OCI-LY1 (cell line): ENCODE measurements around the gene NPAS2.

Source experiments
- H2AFZ ChIP-seq: fragments of 200-600 bp; sonication (generic), shearing (Covaris generic); 2 replicates; pipeline ENCODE4 v1.6.0; 2014; ENCODE audit warnings: antibody characterized with exemption, mild to moderate bottlenecking, low read length
- H3F3A ChIP-seq: fragments of 200-600 bp; sonication (generic), shearing (Covaris generic); 2 replicates; pipeline ENCODE4 v1.6.0; 2014; ENCODE audit warnings: mild to moderate bottlenecking, antibody characterized with exemption, low read length, moderate library complexity; ENCODE audit not compliant: insufficient read depth
- H3K27ac ChIP-seq: fragments of 200-600 bp; sonication (generic); 2 replicates; pipeline ENCODE4 v1.5.1; 2014; ENCODE audit warnings: low read length, mixed run types, mild to moderate bottlenecking, low read depth; ENCODE audit not compliant: poor library complexity, severe bottlenecking
- H3K27me3 ChIP-seq: fragments of 200-600 bp; sonication (generic); 2 replicates; pipeline ENCODE4 v1.6.0; 2014; ENCODE audit warnings: antibody characterized with exemption, mild to moderate bottlenecking, low read length, moderate library complexity; ENCODE audit not compliant: insufficient read depth
- H3K36me3 ChIP-seq: fragments of 200-600 bp; sonication (generic); 2 replicates; pipeline ENCODE4 v1.6.1; 2014; ENCODE audit warnings: mild to moderate bottlenecking, antibody characterized with exemption, low read length, moderate library complexity, mixed read lengths; ENCODE audit not compliant: insufficient read depth
- H3K4me1 ChIP-seq: fragments of 200-600 bp; sonication (generic); 2 replicates; pipeline ENCODE4 v1.5.1; 2014; ENCODE audit warnings: mild to moderate bottlenecking, low read length, moderate library complexity; ENCODE audit not compliant: insufficient read depth, severe bottlenecking
- H3K4me2 ChIP-seq: fragments of 200-600 bp; sonication (generic), shearing (Covaris generic); 2 replicates; pipeline ENCODE4 v1.6.1; 2014; ENCODE audit warnings: low read length
- H3K4me3 ChIP-seq: fragments of 200-600 bp; sonication (generic); 2 replicates; pipeline ENCODE4 v1.5.1; 2014; ENCODE audit warnings: low read length, low read depth, mild to moderate bottlenecking, mixed read lengths; ENCODE audit not compliant: poor library complexity, severe bottlenecking
- H3K79me2 ChIP-seq: fragments of 200-600 bp; shearing (Covaris generic); 2 replicates; pipeline ENCODE4 v1.6.1; 2016; ENCODE audit warnings: mixed run types, low read length, mixed read lengths; ENCODE audit not compliant: insufficient read depth
- H3K9ac ChIP-seq: fragments of 200-600 bp; sonication (generic), shearing (Covaris generic); 2 replicates; pipeline ENCODE4 v1.6.1; 2014; ENCODE audit warnings: mild to moderate bottlenecking, low read length, mixed read lengths
- H3K9me2 ChIP-seq: fragments of 200-600 bp; sonication (generic), shearing (Covaris generic); 2 replicates; pipeline ENCODE4 v1.6.1; 2014; ENCODE audit warnings: low read depth, mild to moderate bottlenecking, low read length, mixed read lengths
- H3K9me3 ChIP-seq: fragments of 200-600 bp; shearing (Covaris generic); 2 replicates; pipeline ENCODE4 v1.6.1; 2014; ENCODE audit warnings: low read length, mixed read lengths
- H4K20me1 ChIP-seq: fragments of 200-600 bp; sonication (generic), shearing (Covaris generic); 2 replicates; pipeline ENCODE4 v1.6.0; 2016; ENCODE audit warnings: mild to moderate bottlenecking, low read length; ENCODE audit not compliant: insufficient read depth
- CTCF ChIP-seq: fragments of 200-600 bp; sonication (generic), shearing (Covaris generic); IDR thresholded peaks from 2 replicates; pipeline ENCODE4 v1.5.1; 2017; ENCODE audit warnings: mild to moderate bottlenecking, antibody characterized with exemption, low read length, moderate library complexity, mixed read lengths
- EZH2 ChIP-seq: fragments of 200-600 bp; sonication (generic), shearing (Covaris generic); IDR thresholded peaks from 2 replicates; pipeline ENCODE4 v1.8.0; 2017; ENCODE audit warnings: borderline replicate concordance, mixed run types, mild to moderate bottlenecking, antibody characterized with exemption, low read length, moderate library complexity, mixed read lengths

The NPAS2 gene

GRCh38 chr2:100880036-100880435 lies 60.1 kb downstream of the NPAS2 start:
- Histone ChIP-seq H4K20me1 (no peaks in the 10 kb centered on the region), H2AFZ (no peak overlapping the region), H3K36me3 (no peaks in the 10 kb centered on the region), H3K79me2 (no peaks in the 10 kb centered on the region), H3K27ac (peak overlapping the region; percentile 99), H3K4me1 (peaks cover 95% of the 10 kb centered on the region), H3F3A (0 out of 2 replicates have a peak, but pooled peaks cover 3% of the 10 kb centered on the region), H3K9me3 (no peaks in the 10 kb centered on the region), H3K4me3 (peak overlapping the region; percentile 47), H3K9me2 (no peaks in the 10 kb centered on the region), H3K4me2 (peak overlapping the region; percentile 66), H3K27me3 (no peaks in the 10 kb centered on the region), H3K9ac (peak overlapping the region; percentile 81)
- TF ChIP-seq EZH2 = no peak
- TF ChIP-seq CTCF = no peak

GRCh38 chr2:100880730-100881129 lies 60.8 kb downstream of the NPAS2 start:
- Histone ChIP-seq H4K20me1 (no peaks in the 10 kb centered on the region), H3F3A (0 out of 2 replicates have a peak, but pooled peaks cover 3% of the 10 kb centered on the region)

GRCh38 chr2:100882645-100883613 lies 63.0 kb downstream of the NPAS2 start:
- H3K4me3 ChIP-seq = peak overlapping the region; percentile 10
- H4K20me1 ChIP-seq = no peaks in the 10 kb centered on the region
- H3F3A ChIP-seq = no peaks in the 10 kb centered on the region
- no peaks in the 10 kb centered on the region for H3K9me2 ChIP-seq
- peak overlapping the region; percentile 99 for H3K27ac ChIP-seq
- peaks cover 97% of the 10 kb centered on the region for H3K4me1 ChIP-seq
- no peaks in the 10 kb centered on the region for H3K79me2 ChIP-seq
- no peaks in the 10 kb centered on the region for H3K9me3 ChIP-seq
- peak overlapping the region; percentile 27 for H3K4me2 ChIP-seq
- H2AFZ ChIP-seq = no peak overlapping the region
- H3K36me3 ChIP-seq = no peaks in the 10 kb centered on the region
- TF ChIP-seq EZH2 (no peak), CTCF (no peak)
- no peaks in the 10 kb centered on the region for H3K27me3 ChIP-seq
- peak overlapping the region; percentile 63; the same call in 1 of the 2 replicates for H3K9ac ChIP-seq

More at GRCh38 chr2:100880730-100881129, 60.8 kb downstream of the NPAS2 start:
- Histone ChIP-seq H3K27ac (peak overlapping the region; percentile 99), H3K4me2 (peak overlapping the region; percentile 66), H3K36me3 (no peaks in the 10 kb centered on the region), H2AFZ (no peak overlapping the region), H3K9me3 (no peaks in the 10 kb centered on the region), H3K27me3 (no peaks in the 10 kb centered on the region), H3K79me2 (no peaks in the 10 kb centered on the region), H3K4me3 (no peak overlapping the region), H3K9ac (peak overlapping the region; percentile 34; the same call in 1 of the 2 replicates), H3K9me2 (no peaks in the 10 kb centered on the region), H3K4me1 (peaks cover 97% of the 10 kb centered on the region)
- TF ChIP-seq EZH2 (no peak), CTCF (no peak)
